ENCODE results near the gene RAB7A.

GRCh38 chr3:128712848-128713247, 13.1 kb upstream of the RAB7A start:
- no peak for TF ChIP-seq RAD21 (IDR thresholded peaks at IDR 0.05; ENCODE audit: low read depth)
- no peak for TF ChIP-seq REST (IDR thresholded peaks at IDR 0.05; ENCODE audit: low read depth)
- TF ChIP-seq CEBPB (IDR thresholded peaks at IDR 0.05), result no peak
- no peak for TF ChIP-seq NFIC (IDR thresholded peaks at IDR 0.05)
- no peak for TF ChIP-seq TAF1 (IDR thresholded peaks at IDR 0.05; ENCODE audit: low read depth)
- TF ChIP-seq EGR1 (IDR thresholded peaks at IDR 0.05), result no peak
- no peak for TF ChIP-seq USF1 (IDR thresholded peaks at IDR 0.05)
- TF ChIP-seq EP300 (IDR thresholded peaks at IDR 0.05; ENCODE audit: borderline replicate concordance), result no peak
- no peak for TF ChIP-seq TEAD4 (IDR thresholded peaks at IDR 0.05)
- TF ChIP-seq ZBTB7A (IDR thresholded peaks at IDR 0.05; ENCODE audit: low read depth), result no peak
- TF ChIP-seq YY1 (IDR thresholded peaks at IDR 0.05; ENCODE audit: low read depth), result no peak
